Measurements from ENCODE around the gene SPTLC2.

DNA sequence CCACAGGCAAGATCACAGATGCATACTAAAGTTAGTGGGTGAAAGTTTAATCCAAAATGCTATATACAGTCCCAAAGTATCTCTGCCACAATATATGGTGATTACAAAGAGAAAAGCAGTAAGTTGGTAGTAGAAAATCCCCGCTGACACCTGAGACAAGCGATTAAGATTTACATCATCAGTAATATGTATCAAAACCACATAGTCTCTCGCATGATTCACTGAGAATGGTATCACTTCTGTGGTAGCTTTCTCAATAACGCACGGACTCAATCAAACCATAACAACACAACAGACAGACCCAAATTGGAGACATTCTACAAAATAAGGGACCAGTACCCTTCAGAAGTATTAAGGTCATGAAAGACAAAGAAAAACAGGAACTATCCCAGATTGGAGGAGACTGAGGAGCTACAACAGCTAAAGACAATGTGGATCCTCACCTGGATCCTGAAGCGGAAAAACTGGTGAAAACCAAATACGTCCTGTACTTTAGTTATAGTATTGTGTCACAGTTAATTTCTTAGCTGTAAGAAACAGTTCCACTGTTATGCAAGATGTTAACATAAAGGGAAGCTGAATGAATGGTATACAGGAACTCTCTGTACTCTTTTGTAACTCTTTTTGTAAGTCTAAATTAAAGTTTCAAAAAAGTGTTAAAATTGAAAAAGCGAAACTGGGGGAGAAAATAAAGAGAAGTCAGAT is 51.0 kb downstream of the SPTLC2 start:
- TF ChIP-seq, protein P1, sequence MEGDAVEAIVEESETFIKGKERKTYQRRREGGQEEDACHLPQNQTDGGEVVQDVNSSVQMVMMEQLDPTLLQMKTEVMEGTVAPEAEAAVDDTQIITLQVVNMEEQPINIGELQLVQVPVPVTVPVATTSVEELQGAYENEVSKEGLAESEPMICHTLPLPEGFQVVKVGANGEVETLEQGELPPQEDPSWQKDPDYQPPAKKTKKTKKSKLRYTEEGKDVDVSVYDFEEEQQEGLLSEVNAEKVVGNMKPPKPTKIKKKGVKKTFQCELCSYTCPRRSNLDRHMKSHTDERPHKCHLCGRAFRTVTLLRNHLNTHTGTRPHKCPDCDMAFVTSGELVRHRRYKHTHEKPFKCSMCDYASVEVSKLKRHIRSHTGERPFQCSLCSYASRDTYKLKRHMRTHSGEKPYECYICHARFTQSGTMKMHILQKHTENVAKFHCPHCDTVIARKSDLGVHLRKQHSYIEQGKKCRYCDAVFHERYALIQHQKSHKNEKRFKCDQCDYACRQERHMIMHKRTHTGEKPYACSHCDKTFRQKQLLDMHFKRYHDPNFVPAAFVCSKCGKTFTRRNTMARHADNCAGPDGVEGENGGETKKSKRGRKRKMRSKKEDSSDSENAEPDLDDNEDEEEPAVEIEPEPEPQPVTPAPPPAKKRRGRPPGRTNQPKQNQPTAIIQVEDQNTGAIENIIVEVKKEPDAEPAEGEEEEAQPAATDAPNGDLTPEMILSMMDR (IDR thresholded peaks at IDR 0.05 in 2 of 3, conservative IDR thresholded peaks at IDR 0.05 in 1 of 3; ENCODE audit: borderline replicate concordance in 1 of 3, insufficient read depth in 1 of 3, low read depth in 2 of 3, low read length in 2 of 3), result no peak
- TF ChIP-seq POLR2A (IDR thresholded peaks at IDR 0.05; ENCODE audit: borderline replicate concordance, extremely low read depth, insufficient read depth, insufficient read length) (no peak), POLR2AphosphoS5 (IDR thresholded peaks at IDR 0.05; ENCODE audit: low read depth, low read length) (no peak)
